ENCODE measurements around the gene SMYD3. TPM values are rescaled to one million over a fixed set of nuclear protein-coding genes. Genes with fewer than 3 reads are reported as not detected.
"Not testable (repeated sequence)": the region's sequence is repeated elsewhere in the genome, so short reads cannot be mapped to it uniquely, and the experiment has no call there.

Gene SMYD3
- total RNA-seq, 1 donor from 2014 or later: 23.5 TPM

DNA sequence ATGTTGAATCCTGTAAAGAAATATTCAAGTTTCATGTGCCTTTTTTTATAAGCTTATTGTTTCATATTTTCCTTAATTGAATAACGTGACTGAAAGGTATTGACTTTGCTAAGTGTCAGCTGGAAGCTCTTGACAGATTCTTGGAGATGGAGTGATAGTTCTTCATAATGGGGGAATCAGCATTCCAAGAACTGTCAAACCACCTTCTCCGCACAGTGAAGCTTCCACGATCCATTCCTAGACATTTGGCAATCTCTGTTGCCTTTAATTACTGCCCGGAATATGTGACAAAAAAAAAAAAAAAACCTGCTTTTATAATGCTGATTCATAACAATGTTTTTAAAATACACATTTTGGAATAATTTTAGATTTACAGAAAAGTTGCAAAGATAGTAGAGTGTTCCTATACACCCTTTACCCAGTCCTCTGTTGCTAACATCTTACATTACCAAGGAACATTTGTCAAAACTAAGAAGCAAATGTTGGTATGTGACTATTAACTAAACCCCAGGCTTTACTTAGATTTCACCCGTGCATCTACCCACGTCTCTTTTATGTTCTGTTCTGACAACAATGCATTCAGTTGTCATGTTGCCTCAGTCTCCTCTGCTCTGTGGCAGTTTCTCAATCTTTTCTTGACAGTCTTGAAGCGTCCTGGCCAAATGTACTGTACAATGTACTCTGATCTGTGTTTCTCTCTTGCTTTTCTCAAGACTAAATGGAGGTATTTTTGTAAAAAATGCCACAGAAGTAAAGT is 674.1 kb downstream of the SMYD3 start:
- H3K4me3 ChIP-seq (ENCODE audit: low read length in 3 of 3): no peak overlapping the region
- no peaks in the 10 kb centered on the region for H3K27me3 ChIP-seq (ENCODE audit: control insufficient read depth in 3 of 3, insufficient read depth in 3 of 3, low read length in 3 of 3)
- no peak overlapping the region for H3K9ac ChIP-seq (ENCODE audit: low read depth in 1 of 3, low read length in 3 of 3)
- no peak overlapping the region for H3K27ac ChIP-seq (ENCODE audit: low read depth, low read length)
- peaks cover 0 to 2% (median 0%) of the 10 kb centered on the region in 3 donors for H3K9me3 ChIP-seq (ENCODE audit: control insufficient read depth in 3 of 3, low read length in 3 of 3)
- H3K36me3 ChIP-seq (ENCODE audit: control insufficient read depth in 3 of 3, insufficient read depth in 3 of 3, low read length in 3 of 3): no peaks in the 10 kb centered on the region
- no peaks in the 10 kb centered on the region for H3K4me1 ChIP-seq (ENCODE audit: control insufficient read depth in 3 of 3, insufficient read depth in 3 of 3, low read length in 3 of 3)

DNA sequence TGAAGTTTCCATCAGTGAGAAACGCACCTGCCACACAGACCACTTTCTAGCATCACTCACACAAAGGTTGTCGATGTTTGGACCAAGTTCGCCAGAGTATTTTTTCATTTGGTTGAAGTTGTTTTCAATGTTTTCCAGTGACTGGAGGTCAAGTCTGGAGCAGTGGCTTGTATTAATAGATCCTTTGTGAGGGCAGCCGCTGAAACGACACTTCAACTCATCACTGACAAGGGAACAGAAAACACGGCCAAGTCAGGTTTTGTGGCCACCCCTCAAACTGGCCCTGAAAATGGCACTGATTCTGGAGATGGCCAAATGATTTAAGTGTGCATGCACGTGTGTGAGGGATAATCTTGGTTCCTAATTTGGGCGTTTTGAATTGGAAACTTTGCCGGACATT is 675.6 kb downstream of the SMYD3 start:
- no peak overlapping the region for H3K27ac ChIP-seq (ENCODE audit: low read depth, low read length)
- no peaks in the 10 kb centered on the region for H3K27me3 ChIP-seq (ENCODE audit: control insufficient read depth in 3 of 3, insufficient read depth in 3 of 3, low read length in 3 of 3)
- no peaks in the 10 kb centered on the region for H3K36me3 ChIP-seq (ENCODE audit: control insufficient read depth in 3 of 3, insufficient read depth in 3 of 3, low read length in 3 of 3)
- peaks cover 0 to 2% (median 2%) of the 10 kb centered on the region in 3 donors for H3K9me3 ChIP-seq (ENCODE audit: control insufficient read depth in 3 of 3, low read length in 3 of 3)
- no peak overlapping the region for H3K9ac ChIP-seq (ENCODE audit: low read depth in 1 of 3, low read length in 3 of 3)
- H3K4me1 ChIP-seq (ENCODE audit: control insufficient read depth in 3 of 3, insufficient read depth in 3 of 3, low read length in 3 of 3): no peaks in the 10 kb centered on the region
- H3K4me3 ChIP-seq (ENCODE audit: low read length in 3 of 3): no peak overlapping the region

DNA sequence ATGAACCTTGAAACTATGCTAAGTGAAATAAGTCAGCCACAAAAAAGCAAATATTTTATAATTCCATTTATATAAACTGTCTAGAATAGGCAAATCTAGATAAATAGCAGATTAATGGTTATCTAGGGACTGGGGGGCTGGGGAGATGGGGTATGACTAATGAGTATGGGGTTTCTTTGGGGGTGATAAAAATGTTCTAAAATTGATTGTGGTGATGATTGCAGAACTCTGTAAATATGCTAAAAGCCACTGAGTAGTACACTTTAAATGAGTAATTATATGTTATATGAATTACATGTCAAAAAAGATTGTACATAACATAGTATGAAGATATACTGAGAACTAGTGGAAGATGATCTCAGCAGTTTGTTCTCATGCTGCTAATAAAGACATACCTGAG is 677.3 kb downstream of the SMYD3 start:
- peaks cover 0 to 2% (median 2%) of the 10 kb centered on the region in 3 donors for H3K9me3 ChIP-seq (ENCODE audit: control insufficient read depth in 3 of 3, low read length in 3 of 3)
- no peaks in the 10 kb centered on the region for H3K4me1 ChIP-seq (ENCODE audit: control insufficient read depth in 3 of 3, insufficient read depth in 3 of 3, low read length in 3 of 3)
- H3K27me3 ChIP-seq (ENCODE audit: control insufficient read depth in 3 of 3, insufficient read depth in 3 of 3, low read length in 3 of 3): no peaks in the 10 kb centered on the region
- no peak overlapping the region for H3K27ac ChIP-seq (ENCODE audit: low read depth, low read length)
- no peak overlapping the region for H3K9ac ChIP-seq (ENCODE audit: low read depth in 1 of 3, low read length in 3 of 3)
- no peaks in the 10 kb centered on the region for H3K36me3 ChIP-seq (ENCODE audit: control insufficient read depth in 3 of 3, insufficient read depth in 3 of 3, low read length in 3 of 3)
- no peak overlapping the region for H3K4me3 ChIP-seq (ENCODE audit: low read length in 3 of 3)

DNA sequence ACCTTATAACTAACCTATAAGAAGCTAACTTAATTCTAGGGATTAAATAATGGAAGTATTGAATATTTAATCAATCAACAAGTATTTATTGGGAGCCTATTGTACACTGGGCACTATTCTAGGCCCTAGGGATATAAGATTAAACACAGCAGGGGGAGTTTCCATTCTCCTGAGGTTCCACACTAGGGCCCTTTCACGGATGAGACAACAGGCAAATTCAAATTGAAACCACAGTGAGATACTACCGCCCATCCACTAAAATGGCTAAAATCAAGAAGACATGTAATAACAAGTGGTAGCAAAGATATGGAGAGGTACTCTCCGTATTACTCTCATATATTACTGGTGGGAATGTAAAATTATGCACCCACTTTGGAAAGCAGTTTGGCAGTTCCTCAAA is 677.9 kb downstream of the SMYD3 start:
- Histone ChIP-seq H3K27ac (ENCODE audit: low read depth, low read length) (no peak overlapping the region), H3K36me3 (ENCODE audit: control insufficient read depth in 3 of 3, insufficient read depth in 3 of 3, low read length in 3 of 3) (no peaks in the 10 kb centered on the region), H3K27me3 (ENCODE audit: control insufficient read depth in 3 of 3, insufficient read depth in 3 of 3, low read length in 3 of 3) (no peaks in the 10 kb centered on the region), H3K9me3 (ENCODE audit: control insufficient read depth in 3 of 3, low read length in 3 of 3) (peaks cover 0 to 2% (median 2%) of the 10 kb centered on the region in 3 donors), H3K4me3 (ENCODE audit: low read length in 3 of 3) (no peak overlapping the region), H3K9ac (ENCODE audit: low read depth in 1 of 3, low read length in 3 of 3) (no peak overlapping the region), H3K4me1 (ENCODE audit: control insufficient read depth in 3 of 3, insufficient read depth in 3 of 3, low read length in 3 of 3) (no peaks in the 10 kb centered on the region)

DNA sequence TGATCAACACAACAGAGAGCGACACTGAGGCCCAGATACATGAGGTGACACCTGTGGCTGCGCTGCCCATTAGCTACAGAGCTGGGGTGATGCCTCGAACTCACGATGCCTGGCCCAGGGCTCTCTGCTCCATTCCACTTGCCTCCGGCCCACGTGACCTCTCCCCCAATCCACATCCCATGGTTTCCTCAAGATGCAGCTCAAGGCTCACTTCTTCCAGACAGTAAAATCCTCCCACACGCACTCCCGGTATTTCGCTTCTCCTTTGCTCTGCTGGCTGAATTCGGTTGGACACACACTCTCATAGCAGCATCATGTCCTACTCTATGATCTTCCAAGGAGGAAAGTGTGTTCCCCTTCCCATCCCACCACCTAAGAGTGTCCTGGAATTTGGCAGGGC is 679.8 kb downstream of the SMYD3 start:
- peaks cover 0 to 6% (median 5%) of the 10 kb centered on the region in 3 donors for H3K9me3 ChIP-seq (ENCODE audit: control insufficient read depth in 3 of 3, low read length in 3 of 3)
- H3K27ac ChIP-seq (ENCODE audit: low read depth, low read length): no peak overlapping the region
- no peak overlapping the region for H3K9ac ChIP-seq (ENCODE audit: low read depth in 1 of 3, low read length in 3 of 3)
- no peaks in the 10 kb centered on the region for H3K36me3 ChIP-seq (ENCODE audit: control insufficient read depth in 3 of 3, insufficient read depth in 3 of 3, low read length in 3 of 3)
- no peaks in the 10 kb centered on the region for H3K4me1 ChIP-seq (ENCODE audit: control insufficient read depth in 3 of 3, insufficient read depth in 3 of 3, low read length in 3 of 3)
- H3K4me3 ChIP-seq (ENCODE audit: low read length in 3 of 3): no peak overlapping the region
- H3K27me3 ChIP-seq (ENCODE audit: control insufficient read depth in 3 of 3, insufficient read depth in 3 of 3, low read length in 3 of 3): no peaks in the 10 kb centered on the region

DNA sequence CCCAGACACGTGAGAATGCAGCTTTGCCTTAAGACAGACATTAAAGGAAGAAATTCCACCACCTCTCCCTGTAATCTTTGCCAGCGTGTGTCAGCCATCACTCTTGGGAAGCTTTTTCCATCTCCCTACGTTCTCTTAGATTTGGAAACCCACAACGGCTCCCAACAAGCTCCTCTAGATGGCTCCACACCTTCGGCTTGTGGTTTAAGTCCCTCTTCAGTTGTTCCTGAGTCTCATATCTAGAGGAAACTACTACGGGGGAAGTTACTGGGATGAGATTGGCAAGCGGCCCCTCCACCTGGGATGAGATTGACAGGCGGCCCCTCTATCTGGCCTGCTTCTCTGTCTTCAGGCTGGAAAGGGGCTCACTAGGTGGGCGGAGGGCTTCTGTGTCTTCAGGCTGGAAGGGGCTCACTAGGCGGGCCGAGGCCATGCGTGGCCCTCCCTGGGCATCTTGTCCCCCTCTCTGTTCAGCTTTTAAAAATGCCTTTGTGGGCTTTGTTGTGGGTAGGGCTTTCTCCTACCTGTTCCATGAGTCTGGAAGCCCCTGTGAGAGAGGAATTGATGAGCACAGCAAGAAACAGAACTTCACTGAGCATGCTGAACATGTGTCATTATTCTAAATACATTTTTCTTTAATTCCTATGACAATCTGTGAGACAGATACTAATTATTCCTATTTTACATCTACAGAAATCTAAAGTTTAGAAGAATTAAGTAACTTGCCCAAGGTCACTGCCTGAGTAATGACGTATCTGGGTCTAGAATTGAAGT is 681.8 kb downstream of the SMYD3 start:
- no peak overlapping the region for H3K4me3 ChIP-seq (ENCODE audit: low read length in 3 of 3)
- peaks cover 0 to 5% (median 4%) of the 10 kb centered on the region in 3 donors for H3K9me3 ChIP-seq (ENCODE audit: control insufficient read depth in 3 of 3, low read length in 3 of 3)
- H3K4me1 ChIP-seq (ENCODE audit: control insufficient read depth in 3 of 3, insufficient read depth in 3 of 3, low read length in 3 of 3): no peaks in the 10 kb centered on the region
- H3K27me3 ChIP-seq (ENCODE audit: control insufficient read depth in 3 of 3, insufficient read depth in 3 of 3, low read length in 3 of 3): no peaks in the 10 kb centered on the region
- no peaks in the 10 kb centered on the region for H3K36me3 ChIP-seq (ENCODE audit: control insufficient read depth in 3 of 3, insufficient read depth in 3 of 3, low read length in 3 of 3)
- H3K9ac ChIP-seq (ENCODE audit: low read depth in 1 of 3, low read length in 3 of 3): no peak overlapping the region
- H3K27ac ChIP-seq (ENCODE audit: low read depth, low read length): no peak overlapping the region

DNA sequence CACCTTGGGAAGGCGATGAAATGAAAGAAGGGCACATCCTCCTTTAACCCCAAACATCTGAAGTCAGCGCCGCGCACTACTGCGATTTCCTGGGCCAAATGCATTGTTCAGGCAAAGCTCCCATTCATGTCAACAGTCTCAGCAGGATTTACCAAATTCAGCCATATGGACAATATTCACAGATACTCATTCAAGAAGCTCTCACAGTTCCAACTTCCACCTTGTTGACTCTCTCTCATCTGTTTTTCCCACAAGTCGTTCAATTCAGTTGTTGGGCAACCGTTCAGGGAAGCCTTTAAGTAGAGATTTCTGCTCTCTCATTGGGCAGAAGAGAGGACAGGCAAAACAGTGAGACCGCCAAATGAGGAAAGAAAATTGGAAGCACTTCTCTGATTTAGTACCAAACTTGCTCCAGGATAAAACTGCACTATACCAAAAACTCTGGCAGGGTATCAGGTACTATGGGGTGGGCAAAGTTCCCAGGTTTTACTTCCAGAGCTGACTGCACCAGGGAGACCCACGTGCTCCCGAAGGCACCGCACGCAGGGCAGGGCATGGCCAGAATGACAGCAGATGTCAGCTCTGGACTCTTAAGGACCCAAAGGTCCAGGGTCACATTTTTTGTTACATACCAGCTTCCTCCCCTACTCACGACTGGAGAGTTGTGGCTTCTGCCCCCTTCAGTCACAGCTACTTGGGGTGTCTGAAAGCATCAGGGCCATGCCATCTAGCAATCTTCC is 683.5 kb downstream of the SMYD3 start:
- Histone ChIP-seq H3K27ac (ENCODE audit: low read depth, low read length) (no peak overlapping the region), H3K27me3 (ENCODE audit: control insufficient read depth in 3 of 3, insufficient read depth in 3 of 3, low read length in 3 of 3) (no peaks in the 10 kb centered on the region), H3K9ac (ENCODE audit: low read depth in 1 of 3, low read length in 3 of 3) (no peak overlapping the region), H3K4me3 (ENCODE audit: low read length in 3 of 3) (no peak overlapping the region), H3K4me1 (ENCODE audit: control insufficient read depth in 3 of 3, insufficient read depth in 3 of 3, low read length in 3 of 3) (no peaks in the 10 kb centered on the region), H3K9me3 (ENCODE audit: control insufficient read depth in 3 of 3, low read length in 3 of 3) (peaks cover 0 to 5% (median 4%) of the 10 kb centered on the region in 3 donors), H3K36me3 (ENCODE audit: control insufficient read depth in 3 of 3, insufficient read depth in 3 of 3, low read length in 3 of 3) (no peaks in the 10 kb centered on the region)

DNA sequence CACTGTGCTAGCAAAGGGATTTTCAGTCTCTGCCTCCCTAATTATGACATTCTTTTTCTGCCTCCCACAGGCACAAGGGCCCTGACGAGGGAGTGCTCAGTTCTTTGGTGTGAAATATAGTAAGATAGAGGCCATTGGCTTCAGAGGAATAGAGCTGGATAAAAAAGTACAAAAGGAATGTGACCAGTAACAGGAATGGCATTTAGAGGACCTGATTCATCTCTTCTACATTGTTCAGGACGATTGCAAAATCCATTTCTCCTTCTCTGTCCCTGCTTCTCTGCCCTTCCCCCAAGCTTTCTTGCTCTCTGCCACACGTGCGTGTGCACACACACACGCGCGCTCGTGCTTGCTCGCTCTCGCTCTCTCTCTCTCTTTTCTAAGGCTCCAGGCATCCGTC is 684.1 kb downstream of the SMYD3 start:
- Histone ChIP-seq H3K27ac (ENCODE audit: low read depth, low read length) (no peak overlapping the region), H3K9ac (ENCODE audit: low read depth in 1 of 3, low read length in 3 of 3) (no peak overlapping the region), H3K36me3 (ENCODE audit: control insufficient read depth in 3 of 3, insufficient read depth in 3 of 3, low read length in 3 of 3) (no peaks in the 10 kb centered on the region), H3K4me3 (ENCODE audit: low read length in 3 of 3) (no peak overlapping the region), H3K27me3 (ENCODE audit: control insufficient read depth in 3 of 3, insufficient read depth in 3 of 3, low read length in 3 of 3) (no peaks in the 10 kb centered on the region), H3K4me1 (ENCODE audit: control insufficient read depth in 3 of 3, insufficient read depth in 3 of 3, low read length in 3 of 3) (no peaks in the 10 kb centered on the region), H3K9me3 (ENCODE audit: control insufficient read depth in 3 of 3, low read length in 3 of 3) (peaks cover 0 to 5% (median 4%) of the 10 kb centered on the region in 3 donors)

DNA sequence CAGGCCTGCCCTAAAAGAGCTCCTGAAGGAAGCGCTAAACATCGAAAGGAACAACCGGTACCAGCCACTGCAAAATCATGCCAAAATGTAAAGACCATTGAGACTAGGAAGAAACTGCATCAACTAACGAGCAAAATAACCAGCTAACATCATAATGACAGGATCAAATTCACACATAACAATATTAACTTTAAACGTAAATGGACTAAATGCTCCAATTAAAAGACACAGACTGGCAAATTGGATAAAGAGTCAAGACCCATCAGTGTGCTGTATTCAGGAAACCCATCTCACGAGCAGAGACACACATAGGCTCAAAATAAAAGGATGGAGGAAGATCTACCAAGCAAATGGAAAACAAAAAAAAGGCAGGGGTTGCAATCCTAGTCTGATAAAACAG is 688.7 kb downstream of the SMYD3 start:
- not testable (repeated sequence) for H3K27ac ChIP-seq (ENCODE audit: low read depth, low read length); H3K27me3 ChIP-seq (ENCODE audit: control insufficient read depth in 3 of 3, insufficient read depth in 3 of 3, low read length in 3 of 3); H3K9me3 ChIP-seq (ENCODE audit: control insufficient read depth in 3 of 3, low read length in 3 of 3); H3K4me1 ChIP-seq (ENCODE audit: control insufficient read depth in 3 of 3, insufficient read depth in 3 of 3, low read length in 3 of 3); H3K9ac ChIP-seq (ENCODE audit: low read depth in 1 of 3, low read length in 3 of 3); H3K4me3 ChIP-seq (ENCODE audit: low read length in 3 of 3); H3K36me3 ChIP-seq (ENCODE audit: control insufficient read depth in 3 of 3, insufficient read depth in 3 of 3, low read length in 3 of 3)

DNA sequence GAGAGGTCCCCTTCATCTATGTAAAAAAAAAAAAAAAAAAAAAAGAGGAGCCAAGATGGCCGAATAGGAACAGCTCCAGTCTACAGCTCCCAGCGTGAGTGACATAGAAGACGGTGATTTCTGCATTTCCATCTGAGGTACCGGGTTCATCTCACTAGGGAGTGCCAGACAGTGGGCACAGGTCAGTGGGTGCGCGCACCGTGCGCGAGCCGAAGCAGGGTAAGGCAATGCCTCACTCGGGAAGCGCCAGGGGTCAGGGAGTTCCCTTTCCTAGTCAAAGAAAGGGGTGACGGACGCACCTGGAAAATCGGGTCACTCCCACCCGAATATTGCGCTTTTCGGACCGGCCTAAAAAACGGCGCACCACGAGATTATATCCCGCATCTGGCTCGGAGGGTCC is 690.6 kb downstream of the SMYD3 start:
- not testable (repeated sequence) for H3K36me3 ChIP-seq (ENCODE audit: control insufficient read depth in 3 of 3, insufficient read depth in 3 of 3, low read length in 3 of 3); H3K4me3 ChIP-seq (ENCODE audit: low read length in 3 of 3); H3K27me3 ChIP-seq (ENCODE audit: control insufficient read depth in 3 of 3, insufficient read depth in 3 of 3, low read length in 3 of 3); H3K27ac ChIP-seq (ENCODE audit: low read depth, low read length); H3K9ac ChIP-seq (ENCODE audit: low read depth in 1 of 3, low read length in 3 of 3); H3K4me1 ChIP-seq (ENCODE audit: control insufficient read depth in 3 of 3, insufficient read depth in 3 of 3, low read length in 3 of 3); H3K9me3 ChIP-seq (ENCODE audit: control insufficient read depth in 3 of 3, low read length in 3 of 3)

All from skeletal muscle tissue (tissue), 4 donors.